ENCODE data around the gene P4HA3. TPM values are rescaled to one million over a fixed set of nuclear protein-coding genes. Genes with fewer than 3 reads are reported as not detected.
A peak's percentile ranks its signal among the peaks of the same experiment; 100 is the strongest.

P4HA3 gene
- total RNA-seq (2021) (0.13 to 0.14 TPM in 2 of 3 replicates, not detected in the other), Bru-seq, nascent RNA (percentile 14 among the genes with signal in this experiment)
- long read RNA-seq, experiment 1 = 0 reads
- long read RNA-seq, experiment 2 = 0 reads
- long read RNA-seq, experiment 3 = 0 reads

- Mint-ChIP-seq H3K27me3 (ENCODE audit: low read depth) (peaks cover 61% of the 10 kb centered on the region), H3K4me3 (peak within 1 kb of the TSS; percentile 74), H3K36me3 (0 out of 2 replicates have a peak, but pooled peaks cover under 1% of the 10 kb centered on the region), H3K27ac (no peak within 1 kb of the TSS), H3K9me3 (peaks cover 1% of the 10 kb centered on the region), H3K4me1 (peaks cover 9% of the 10 kb centered on the region)
- peak; percentile 97 for ATAC-seq
- ChIA-PET POLR2A (interaction anchor here (0.5 kb wide), 1 partner anchor 874 kb away, joined by 3 read pairs; no protein-coding TSS in a partner anchor), CTCF (interaction anchor here (0.9 to 1.0 kb wide), 2 partner anchors 10 to 56 kb away, joined by 4 to 7 read pairs; no protein-coding TSS in a partner anchor)
- TF ChIP-seq GRHL2 (CRISPR knock-in tag; IDR thresholded peaks at IDR 0.05; ENCODE audit: insufficient replicate concordance, severe bottlenecking) = no peak
- TF ChIP-seq TEAD4 (CRISPR knock-in tag; IDR thresholded peaks at IDR 0.05) = no peak
- TF ChIP-seq MYBL2 (CRISPR knock-in tag; IDR thresholded peaks at IDR 0.05) = no peak
- no peak for TF ChIP-seq NFE2L1 (CRISPR knock-in tag; IDR thresholded peaks at IDR 0.05)
- peak; percentile 33; the same call in 1 of the 2 replicates for TF ChIP-seq FOXP1 (CRISPR knock-in tag; IDR thresholded peaks at IDR 0.05; ENCODE audit: borderline replicate concordance)
- peak; percentile 83 for TF ChIP-seq MAX (CRISPR knock-in tag; IDR thresholded peaks at IDR 0.05)
- TF ChIP-seq ELF4 (CRISPR knock-in tag; IDR thresholded peaks at IDR 0.05; ENCODE audit: low read depth) = no peak
- TF ChIP-seq TP53 (CRISPR knock-in tag; IDR thresholded peaks at IDR 0.05) = no peak
- no peak for TF ChIP-seq JAZF1 (CRISPR knock-in tag; IDR thresholded peaks at IDR 0.05)
- no peak for TF ChIP-seq ZNF423 (CRISPR knock-in tag; IDR thresholded peaks at IDR 0.05)
- no peak for TF ChIP-seq ETV6 (CRISPR knock-in tag; IDR thresholded peaks at IDR 0.05)
- TF ChIP-seq E2F4 (CRISPR knock-in tag; IDR thresholded peaks at IDR 0.05; ENCODE audit: borderline replicate concordance, low read depth) = no peak
- TF ChIP-seq ARID4B (CRISPR knock-in tag; IDR thresholded peaks at IDR 0.05; ENCODE audit: borderline replicate concordance) = 0 out of 2 replicates have a peak, but pooled peaks have one; percentile 45
- no peak for TF ChIP-seq ZNF512 (CRISPR knock-in tag; IDR thresholded peaks at IDR 0.05; ENCODE audit: borderline replicate concordance)
- TF ChIP-seq FOXK1 (CRISPR knock-in tag; IDR thresholded peaks at IDR 0.05) = no peak
- no peak for TF ChIP-seq NR1H2 (CRISPR knock-in tag; IDR thresholded peaks at IDR 0.05)
- TF ChIP-seq NFATC4 (CRISPR knock-in tag; IDR thresholded peaks at IDR 0.05) = no peak
- no peak for TF ChIP-seq PRRX2 (CRISPR knock-in tag; IDR thresholded peaks at IDR 0.05)
- no peak for TF ChIP-seq SMAD4 (CRISPR knock-in tag; IDR thresholded peaks at IDR 0.05)
- 0 out of 2 replicates have a peak, but pooled peaks have one; percentile 34 for TF ChIP-seq E2F5 (CRISPR knock-in tag; IDR thresholded peaks at IDR 0.05)
- TF ChIP-seq SP1 (CRISPR knock-in tag; conservative IDR thresholded peaks at IDR 0.05) = peak; percentile 83
- no peak for TF ChIP-seq ATF6 (CRISPR knock-in tag; IDR thresholded peaks at IDR 0.05)
- no peak for TF ChIP-seq CREB1 (CRISPR knock-in tag; IDR thresholded peaks at IDR 0.05)
- 0 out of 2 replicates have a peak, but pooled peaks have one; percentile 52 for TF ChIP-seq HMGXB4 (CRISPR knock-in tag; IDR thresholded peaks at IDR 0.05)
- no peak for TF ChIP-seq ATF1 (CRISPR knock-in tag; IDR thresholded peaks at IDR 0.05)
- TF ChIP-seq CBFB (CRISPR knock-in tag; IDR thresholded peaks at IDR 0.05; ENCODE audit: low read depth) = no peak
- DNase-seq (ENCODE audit: low spot score) = peak; percentile 85
These were observed at the start of gene P4HA3 for GRCh38 chr11:74311352-74311926. P4HA3 (minus strand) TSS chr11:74311640; CDS start chr11:74311611, 29 bp downstream.
